ENCODE measurements around the gene TMEM131. TPM values are rescaled to one million over a fixed set of nuclear protein-coding genes. Genes with fewer than 3 reads are reported as not detected.

Gene TMEM131
- total and polyA plus RNA-seq, 2 of the 8 experiments (the other 6 are each of a cell fraction or from before 2014, with no cell fraction given), result 9.7 to 22.9 TPM

- no peak for TF ChIP-seq RAD21 (IDR thresholded peaks at IDR 0.05 in 1 of 2, conservative IDR thresholded peaks at IDR 0.05 in 1 of 2; ENCODE audit: low read depth in 2 of 2, low read length in 2 of 2)
- TF ChIP-seq BCL11A (IDR thresholded peaks at IDR 0.05; ENCODE audit: low read depth in 2 of 2, low read length in 2 of 2), result no peak
- TF ChIP-seq KDM1A (IDR thresholded peaks at IDR 0.05; ENCODE audit: borderline replicate concordance, low read length), result no peak
- no peak for TF ChIP-seq HDAC2 (IDR thresholded peaks at IDR 0.05; ENCODE audit: borderline replicate concordance in 1 of 2, low read depth in 2 of 2, low read length in 2 of 2)
- TF ChIP-seq NANOG (IDR thresholded peaks at IDR 0.05; ENCODE audit: insufficient read depth, low read depth, low read length, poor library complexity, severe bottlenecking), result no peak
- no peak for TF ChIP-seq RXRA (IDR thresholded peaks at IDR 0.05; ENCODE audit: insufficient read depth, low read depth, low read length)
Measured at GRCh38 chr2:97801028-97801427, 194.7 kb downstream of the TMEM131 start (continued).

Measured in H1 (cell line).